Adipocyte (in vitro differentiated cells): Measurements from ENCODE around the gene RADIL.

ENCODE experiments used
- DNase-seq: peaks from one replicate; pipeline ENCODE4 v3.0.0-alpha.2; 2015; ENCODE audit warnings: low read depth
- H3K27me3 ChIP-seq: replicated peaks from 2 replicates; pipeline ENCODE4 v1.7.0; 2013; ENCODE audit warnings: mild to moderate bottlenecking, low read length, moderate library complexity; ENCODE audit not compliant: control insufficient read depth, insufficient read depth
- H3K36me3 ChIP-seq: 2 replicates; pipeline ENCODE4 v1.7.0; 2013; ENCODE audit warnings: low read length, mild to moderate bottlenecking, moderate library complexity; ENCODE audit not compliant: control insufficient read depth, insufficient read depth, severe bottlenecking
- H3K4me1 ChIP-seq: 2 replicates; pipeline ENCODE4 v1.7.0; 2013; ENCODE audit warnings: mild to moderate bottlenecking, low read length, moderate library complexity; ENCODE audit not compliant: control insufficient read depth, insufficient read depth
- H3K4me3 ChIP-seq: 2 replicates; pipeline ENCODE4 v1.7.0; 2013; ENCODE audit warnings: mild to moderate bottlenecking, low read length, moderate library complexity
- H3K9ac ChIP-seq: 2 replicates; pipeline ENCODE4 v1.7.0; 2013; ENCODE audit warnings: mild to moderate bottlenecking, low read length, moderate library complexity
- H3K9me3 ChIP-seq: 2 replicates; pipeline ENCODE4 v1.7.0; 2013; ENCODE audit warnings: mild to moderate bottlenecking, low read length, moderate library complexity; ENCODE audit not compliant: control insufficient read depth

The RADIL gene

DNA sequence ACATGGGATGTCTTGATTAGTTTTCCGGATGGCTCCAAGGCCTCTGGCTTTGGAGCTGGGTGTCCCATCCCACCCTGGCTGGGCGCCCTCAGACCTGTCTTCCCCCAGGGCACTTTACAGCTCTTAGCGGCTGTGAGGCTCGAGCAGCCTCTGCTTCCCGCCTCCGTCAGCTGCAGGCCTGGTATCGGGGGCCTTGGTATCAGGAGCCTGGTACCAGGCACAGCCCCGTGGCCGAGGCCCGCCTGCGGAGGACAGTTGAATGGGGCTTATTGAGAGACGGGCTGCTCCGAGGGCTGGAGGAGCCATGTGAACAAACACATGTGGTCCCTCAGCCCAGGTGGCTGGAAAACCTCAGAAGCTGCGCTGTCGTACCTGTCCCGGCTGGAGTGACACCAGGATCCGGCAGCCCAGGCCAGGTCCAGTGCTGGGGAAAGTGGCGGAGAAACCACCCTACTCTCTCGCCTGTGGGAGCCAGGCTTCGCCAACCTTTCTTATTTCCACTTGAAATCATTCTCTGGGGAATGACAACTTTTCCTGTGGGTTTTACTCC lies 132.0 kb downstream of the RADIL start:
- Histone ChIP-seq H3K9me3 (no peaks in the 10 kb centered on the region), H3K4me1 (peaks cover 8% of the 10 kb centered on the region), H3K27me3 (no peaks in the 10 kb centered on the region), H3K9ac (no peak overlapping the region), H3K4me3 (no peak overlapping the region), H3K36me3 (peaks cover 61% of the 10 kb centered on the region)
- DNase-seq: no peak

GRCh38 chr7:4749798-4750197 lies 133.7 kb downstream of the RADIL start:
- Histone ChIP-seq H3K36me3 (peaks cover 44% of the 10 kb centered on the region), H3K9me3 (no peaks in the 10 kb centered on the region), H3K4me1 (peaks cover 19% of the 10 kb centered on the region), H3K27me3 (no peaks in the 10 kb centered on the region), H3K4me3 (no peak overlapping the region), H3K9ac (no peak overlapping the region)
- no peak for DNase-seq

- Histone ChIP-seq H3K4me1 (peaks cover 23% of the 10 kb centered on the region), H3K9me3 (no peaks in the 10 kb centered on the region), H3K4me3 (no peak overlapping the region), H3K36me3 (peaks cover 40% of the 10 kb centered on the region), H3K9ac (no peak overlapping the region), H3K27me3 (no peaks in the 10 kb centered on the region)
- no peak for DNase-seq
Observed at GRCh38 chr7:4749363-4749762, 134.2 kb downstream of the RADIL start.
